ENCODE measurements around the gene POT1. TPM values are rescaled to one million over a fixed set of nuclear protein-coding genes. Genes with fewer than 3 reads are reported as not detected.
A peak's percentile ranks its signal among the peaks of the same experiment; 100 is the strongest.
"Not testable (repeated sequence)": the region's sequence is repeated elsewhere in the genome, so short reads cannot be mapped to it uniquely, and the experiment has no call there.

POT1 gene
- total RNA-seq, result 31.0 TPM in 2 replicates

- Mint-ChIP-seq H3K4me3 (peak within 1 kb of the TSS; percentile 98), H3K9me3 (no peaks in the 10 kb centered on the region), H3K27me3 (peaks cover 4% of the 10 kb centered on the region), H3K27ac (peak within 1 kb of the TSS; percentile 97), H3K4me1 (peaks cover 30% of the 10 kb centered on the region), H3K36me3 (ENCODE audit: low read depth) (peaks cover 12% of the 10 kb centered on the region)
- intact Hi-C loops (cut with micrococcal nuclease), result loop anchor here (2.0 to 10.0 kb wide), 4 partner anchors 35 to 1375 kb away; partner anchors contain the start of genes GPR37, NDUFA5 and WASL
- DNase-seq, result peak; percentile 98
Measured at GRCh38 chr7:124929467-124930172, at the start of gene POT1. TSS of gene POT1 (minus strand) at chr7:124929825. CDS start at chr7:124897173, 32,652 bp downstream.

GRCh38 chr7:124975131-124975530, 45.5 kb upstream of the POT1 start:
- H3K36me3 Mint-ChIP-seq (ENCODE audit: low read depth); DNase-seq; H3K4me3 Mint-ChIP-seq; H3K4me1 Mint-ChIP-seq; H3K27me3 Mint-ChIP-seq; H3K27ac Mint-ChIP-seq; intact Hi-C loops (cut with micrococcal nuclease): not testable (repeated sequence)
- H3K9me3 Mint-ChIP-seq, result peaks cover 15% of the 10 kb centered on the region

- Mint-ChIP-seq H3K4me3 (no peak overlapping the region), H3K27me3 (no peaks in the 10 kb centered on the region), H3K27ac (no peak overlapping the region), H3K4me1 (no peaks in the 10 kb centered on the region), H3K9me3 (no peaks in the 10 kb centered on the region), H3K36me3 (ENCODE audit: low read depth) (no peaks in the 10 kb centered on the region)
- no peak for DNase-seq
- intact Hi-C loops (cut with micrococcal nuclease), result no loop called here
Measured at GRCh38 chr7:124965553-124965952, 35.9 kb upstream of the POT1 start.

- Mint-ChIP-seq H3K27me3 (no peaks in the 10 kb centered on the region), H3K27ac (no peak overlapping the region), H3K4me1 (no peaks in the 10 kb centered on the region), H3K9me3 (peaks cover 6% of the 10 kb centered on the region), H3K36me3 (ENCODE audit: low read depth) (no peaks in the 10 kb centered on the region), H3K4me3 (no peak overlapping the region)
- intact Hi-C loops (cut with micrococcal nuclease), result no loop called here
- DNase-seq, result no peak
Measured at GRCh38 chr7:124959676-124960075, 30.1 kb upstream of the POT1 start.

GRCh38 chr7:124957952-124958351, 28.3 kb upstream of the POT1 start:
- H3K27me3 Mint-ChIP-seq; H3K36me3 Mint-ChIP-seq (ENCODE audit: low read depth); DNase-seq; H3K27ac Mint-ChIP-seq; H3K4me1 Mint-ChIP-seq; H3K9me3 Mint-ChIP-seq; intact Hi-C loops (cut with micrococcal nuclease); H3K4me3 Mint-ChIP-seq: not testable (repeated sequence)

GRCh38 chr7:124956160-124956559, 26.5 kb upstream of the POT1 start:
- no peak for DNase-seq
- Mint-ChIP-seq H3K27ac (no peak overlapping the region), H3K4me1 (no peaks in the 10 kb centered on the region), H3K4me3 (no peak overlapping the region), H3K9me3 (peaks cover 6% of the 10 kb centered on the region), H3K36me3 (ENCODE audit: low read depth) (no peaks in the 10 kb centered on the region), H3K27me3 (no peaks in the 10 kb centered on the region)
- intact Hi-C loops (cut with micrococcal nuclease), result no loop called here

- no peak for DNase-seq
- H3K9me3 Mint-ChIP-seq, result peaks cover 6% of the 10 kb centered on the region
- no peak overlapping the region for H3K27ac Mint-ChIP-seq
- no peaks in the 10 kb centered on the region for H3K36me3 Mint-ChIP-seq (ENCODE audit: low read depth)
- no peaks in the 10 kb centered on the region for H3K4me1 Mint-ChIP-seq
- H3K4me3 Mint-ChIP-seq, result no peak overlapping the region
- intact Hi-C loops (cut with micrococcal nuclease), result no loop called here
- no peaks in the 10 kb centered on the region for H3K27me3 Mint-ChIP-seq
Measured at GRCh38 chr7:124954790-124955189, 25.2 kb upstream of the POT1 start.

GRCh38 chr7:124945680-124946079, 16.1 kb upstream of the POT1 start:
- peaks cover 4% of the 10 kb centered on the region for H3K9me3 Mint-ChIP-seq
- H3K27ac Mint-ChIP-seq, result no peak overlapping the region
- intact Hi-C loops (cut with micrococcal nuclease), result no loop called here
- no peaks in the 10 kb centered on the region for H3K27me3 Mint-ChIP-seq
- no peak for DNase-seq
- H3K4me1 Mint-ChIP-seq, result no peaks in the 10 kb centered on the region
- no peaks in the 10 kb centered on the region for H3K36me3 Mint-ChIP-seq (ENCODE audit: low read depth)
- no peak overlapping the region for H3K4me3 Mint-ChIP-seq

- no peak for DNase-seq
- Mint-ChIP-seq H3K4me3 (no peak overlapping the region), H3K9me3 (peaks cover 4% of the 10 kb centered on the region), H3K36me3 (ENCODE audit: low read depth) (no peaks in the 10 kb centered on the region), H3K27ac (no peak overlapping the region), H3K27me3 (no peaks in the 10 kb centered on the region), H3K4me1 (no peaks in the 10 kb centered on the region)
- intact Hi-C loops (cut with micrococcal nuclease), result no loop called here
Measured at GRCh38 chr7:124943472-124943871, 13.8 kb upstream of the POT1 start.

GRCh38 chr7:124942399-124942798, 12.8 kb upstream of the POT1 start:
- H3K36me3 Mint-ChIP-seq (ENCODE audit: low read depth), result no peaks in the 10 kb centered on the region
- DNase-seq, result no peak
- H3K4me1 Mint-ChIP-seq, result no peaks in the 10 kb centered on the region
- H3K4me3 Mint-ChIP-seq, result no peak overlapping the region
- peaks cover 4% of the 10 kb centered on the region for H3K9me3 Mint-ChIP-seq
- intact Hi-C loops (cut with micrococcal nuclease), result no loop called here
- no peaks in the 10 kb centered on the region for H3K27me3 Mint-ChIP-seq
- H3K27ac Mint-ChIP-seq, result no peak overlapping the region

GRCh38 chr7:124940306-124940705, 10.7 kb upstream of the POT1 start:
- Mint-ChIP-seq H3K4me3 (no peak overlapping the region), H3K27ac (no peak overlapping the region), H3K27me3 (no peaks in the 10 kb centered on the region), H3K4me1 (no peaks in the 10 kb centered on the region), H3K36me3 (ENCODE audit: low read depth) (no peaks in the 10 kb centered on the region), H3K9me3 (no peaks in the 10 kb centered on the region)
- intact Hi-C loops (cut with micrococcal nuclease), result no loop called here
- no peak for DNase-seq

GRCh38 chr7:124938128-124938527, 8.5 kb upstream of the POT1 start:
- intact Hi-C loops (cut with micrococcal nuclease), result no loop called here
- H3K4me3 Mint-ChIP-seq, result no peak overlapping the region
- H3K36me3 Mint-ChIP-seq (ENCODE audit: low read depth), result no peaks in the 10 kb centered on the region

GRCh38 chr7:124937076-124937475, 7.5 kb upstream of the POT1 start:
- Mint-ChIP-seq H3K27me3 (peaks cover 1% of the 10 kb centered on the region), H3K36me3 (ENCODE audit: low read depth) (no peaks in the 10 kb centered on the region), H3K4me1 (no peaks in the 10 kb centered on the region), H3K4me3 (no peak overlapping the region), H3K27ac (no peak overlapping the region), H3K9me3 (no peaks in the 10 kb centered on the region)
- intact Hi-C loops (cut with micrococcal nuclease), result no loop called here
- no peak for DNase-seq

More at GRCh38 chr7:124938128-124938527, 8.5 kb upstream of the POT1 start:
- Mint-ChIP-seq H3K27ac (no peak overlapping the region), H3K27me3 (peaks cover 1% of the 10 kb centered on the region), H3K9me3 (no peaks in the 10 kb centered on the region), H3K4me1 (no peaks in the 10 kb centered on the region)
- DNase-seq, result no peak

- DNase-seq, result no peak
- Mint-ChIP-seq H3K27me3 (peaks cover 4% of the 10 kb centered on the region), H3K9me3 (no peaks in the 10 kb centered on the region), H3K4me1 (peaks cover 3% of the 10 kb centered on the region), H3K4me3 (no peak overlapping the region), H3K27ac (no peak overlapping the region), H3K36me3 (ENCODE audit: low read depth) (no peaks in the 10 kb centered on the region)
- intact Hi-C loops (cut with micrococcal nuclease), result no loop called here
Measured at GRCh38 chr7:124934841-124935240, 5.2 kb upstream of the POT1 start.
